Measurements from ENCODE around the gene C1orf105.

The C1orf105 gene

DNA sequence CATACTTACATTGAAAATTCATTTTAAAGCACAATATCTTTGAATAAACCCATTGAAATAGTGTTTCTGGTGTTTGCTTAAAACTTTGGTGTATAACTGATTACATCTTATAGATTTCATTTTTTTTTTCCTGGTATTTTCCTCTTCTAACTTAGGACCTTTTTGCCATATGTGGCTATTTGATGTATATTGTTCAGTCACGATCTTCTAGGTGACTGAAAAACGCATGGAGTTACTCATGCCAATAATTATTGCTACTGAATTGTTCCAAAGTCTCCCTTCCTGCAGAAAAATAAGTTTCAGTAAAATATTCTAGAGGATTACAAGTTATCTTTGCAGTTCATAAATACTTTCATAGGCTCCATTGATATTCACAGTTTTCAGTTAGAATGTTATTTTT, 22.9 kb upstream of the C1orf105 start:
- DNase-seq = no peak

DNA sequence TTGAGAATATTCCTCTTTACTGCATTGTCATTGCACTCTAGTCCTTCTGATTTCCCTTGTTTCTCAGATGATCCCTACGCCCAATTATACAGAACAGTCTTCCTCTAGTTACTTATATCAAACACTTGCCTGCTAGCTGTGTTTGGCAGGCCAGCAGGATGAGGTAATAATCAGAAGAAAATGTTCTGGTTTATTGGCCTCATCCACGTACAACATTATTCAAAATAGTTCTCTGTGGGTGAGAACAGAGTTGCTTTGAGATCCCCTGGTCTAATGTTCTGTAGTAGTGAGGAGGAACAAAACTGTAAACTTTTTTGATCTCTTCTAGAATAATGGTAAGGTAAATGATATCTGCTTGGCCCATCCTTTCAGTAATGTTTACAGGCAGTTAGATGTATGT, 22.3 kb upstream of the C1orf105 start:
- DNase-seq = no peak

DNA sequence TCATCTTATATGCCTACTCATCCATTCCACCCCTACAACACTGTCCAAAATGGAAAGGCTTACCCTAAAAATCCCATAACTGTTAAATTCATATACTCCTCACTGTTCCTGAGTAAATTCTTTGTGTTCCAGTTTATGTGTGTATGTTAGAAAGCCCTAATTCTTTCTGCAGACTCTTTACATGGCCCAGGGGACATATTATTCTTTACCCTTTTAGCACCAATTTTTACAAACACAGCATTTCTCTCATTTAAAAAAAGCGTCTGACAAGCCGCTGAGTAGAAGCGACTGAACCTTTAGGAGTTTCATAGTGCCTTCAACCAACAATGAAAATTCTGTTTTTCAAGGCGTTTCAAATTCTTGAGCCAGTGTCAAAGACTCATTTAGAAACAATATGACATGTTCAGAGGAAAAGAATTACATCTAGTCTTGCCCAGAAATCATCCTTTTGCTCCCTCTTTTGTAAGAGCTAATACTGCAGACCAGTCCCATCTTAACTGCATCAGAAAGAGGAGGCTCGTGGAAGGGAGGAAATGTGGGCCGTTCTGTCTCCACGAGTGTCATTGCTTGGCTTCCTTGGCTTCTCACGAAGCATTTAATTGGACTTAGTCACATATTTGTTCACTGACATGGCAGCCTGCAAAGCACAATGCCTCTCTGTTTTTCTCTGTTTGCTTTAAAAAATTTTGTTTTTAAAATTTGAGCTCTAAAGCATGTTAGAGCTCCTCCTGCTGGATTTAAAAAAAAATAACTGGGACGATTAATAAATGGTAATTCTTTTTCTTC, 21.3 kb upstream of the C1orf105 start:
- DNase-seq = peak in 1 of 2 donors; percentile 27

DNA sequence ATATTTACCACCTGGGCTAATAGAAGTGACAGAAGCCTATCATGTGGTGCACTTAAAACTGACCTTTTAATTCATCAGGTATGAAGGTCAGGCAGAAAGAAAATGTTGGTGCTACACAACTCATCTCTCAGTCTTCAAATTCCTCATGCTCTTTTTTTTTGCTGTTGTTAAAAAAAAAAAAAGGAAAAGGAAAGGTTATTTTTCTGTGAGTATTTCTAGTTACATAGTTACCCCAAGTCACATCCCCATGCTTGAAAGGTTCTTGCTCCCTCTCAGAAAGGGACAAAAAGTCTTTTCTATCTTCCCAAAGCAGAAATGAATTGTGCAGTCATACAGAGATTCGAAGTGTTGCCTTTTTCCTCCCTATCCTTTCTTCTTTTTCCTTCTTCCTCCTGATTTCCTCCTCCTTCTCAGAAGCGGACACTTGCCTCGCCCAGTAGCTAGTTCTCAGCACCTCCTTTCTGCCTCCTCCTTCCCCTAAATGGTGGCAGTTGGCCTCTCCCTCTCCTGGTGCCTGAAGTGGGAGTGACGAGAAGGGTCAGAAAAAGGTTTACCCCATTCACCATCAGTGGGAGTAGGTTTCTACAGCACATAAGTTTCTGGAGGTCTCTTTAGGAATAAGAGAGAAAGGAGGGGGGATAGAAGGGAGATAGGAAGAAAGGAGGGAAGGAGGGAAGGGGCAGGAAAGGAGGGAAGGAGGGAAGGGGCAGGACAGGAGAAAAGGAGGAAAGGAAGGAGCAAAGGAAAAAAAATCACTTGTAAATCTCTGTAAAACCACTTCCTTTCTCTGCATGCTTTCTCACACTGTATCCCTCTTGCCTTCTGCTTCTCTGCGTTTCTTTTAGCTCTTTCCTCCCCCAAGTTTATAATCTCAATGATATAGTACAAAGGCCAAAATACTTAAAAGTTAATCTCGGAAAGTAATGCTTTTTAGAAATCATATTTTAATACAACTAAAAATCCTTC, 20.4 kb upstream of the C1orf105 start:
- no peak for DNase-seq

- DNase-seq = no peak
Observed at GRCh38 chr1:172400722-172401105, 19.8 kb upstream of the C1orf105 start.

GRCh38 chr1:172401477-172401876, 19.0 kb upstream of the C1orf105 start:
- no peak for DNase-seq

GRCh38 chr1:172401892-172402291, 18.6 kb upstream of the C1orf105 start:
- DNase-seq = no peak

DNA sequence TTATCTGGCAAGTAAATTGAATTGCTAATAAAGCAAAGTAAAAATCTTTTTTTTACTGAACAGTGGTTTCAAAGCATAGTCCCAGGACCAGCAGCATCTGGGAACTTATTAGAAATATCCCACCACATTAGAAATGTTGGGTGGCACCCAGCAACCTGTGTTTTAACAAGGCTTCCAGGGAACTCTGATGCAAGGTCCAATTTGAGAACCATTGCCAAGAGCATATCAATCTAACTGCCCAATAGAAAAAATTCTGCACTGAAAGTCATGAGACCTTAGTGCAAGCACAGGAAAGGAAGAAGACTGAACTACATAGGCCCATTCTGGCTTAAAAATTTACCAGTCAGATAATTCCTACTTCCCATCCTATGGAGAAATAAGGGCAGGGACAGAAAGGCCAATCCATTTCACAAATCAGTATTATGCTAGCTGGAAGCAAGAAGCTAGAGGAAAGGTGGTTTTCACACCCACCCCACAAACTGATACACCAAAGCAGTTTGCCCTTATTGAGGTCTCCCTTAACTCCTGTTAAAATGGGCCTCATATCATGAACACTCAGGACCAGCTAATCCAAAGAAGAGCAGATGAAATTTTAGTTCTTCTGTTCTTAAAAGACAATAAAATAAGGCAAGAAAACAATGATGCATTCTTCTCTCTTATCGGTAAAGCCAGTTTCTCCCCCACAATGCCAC, 17.5 kb upstream of the C1orf105 start:
- DNase-seq = no peak

DNA sequence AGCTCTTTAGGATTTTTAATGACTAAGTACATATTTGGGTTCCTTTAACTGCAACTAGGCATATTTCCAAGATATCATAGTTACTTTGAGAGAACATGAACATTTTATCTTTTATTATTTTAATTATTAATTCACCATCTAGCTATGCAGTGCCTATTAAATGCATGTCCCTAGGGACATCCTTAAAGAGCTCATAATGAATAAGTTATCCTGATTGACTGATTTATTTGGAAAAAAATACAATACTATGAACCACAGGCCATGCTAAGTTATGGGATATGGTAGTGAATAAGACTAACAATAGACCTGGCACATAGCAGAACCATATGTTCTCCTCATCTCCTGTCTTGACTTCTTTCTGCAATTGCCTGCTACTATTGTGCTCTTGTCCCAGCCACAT, 16.4 kb upstream of the C1orf105 start:
- no peak for DNase-seq

- no peak for DNase-seq
Observed at GRCh38 chr1:172405912-172406311, 14.6 kb upstream of the C1orf105 start.

DNA sequence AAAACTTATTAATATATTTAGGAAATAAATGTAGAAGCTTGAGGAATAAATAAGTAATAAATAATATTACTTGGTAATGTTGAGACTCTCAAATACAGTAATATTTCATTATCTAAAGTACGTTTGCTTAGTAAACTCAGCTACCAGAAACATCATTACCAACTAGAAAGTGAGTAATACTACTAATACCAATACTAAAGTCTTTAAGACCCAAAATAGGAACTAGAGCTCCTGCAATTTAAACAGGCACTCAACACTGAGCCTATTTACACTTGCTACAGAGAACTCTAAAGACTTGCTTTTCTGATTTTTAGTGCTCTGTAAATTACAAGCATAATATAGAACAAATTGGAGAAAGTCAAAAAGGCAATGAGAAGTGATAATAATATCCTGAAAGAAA, 13.5 kb upstream of the C1orf105 start:
- no peak for DNase-seq

GRCh38 chr1:172408958-172409357, 11.5 kb upstream of the C1orf105 start:
- no peak for DNase-seq

GRCh38 chr1:172410027-172410426, 10.5 kb upstream of the C1orf105 start:
- no peak for DNase-seq

DNA sequence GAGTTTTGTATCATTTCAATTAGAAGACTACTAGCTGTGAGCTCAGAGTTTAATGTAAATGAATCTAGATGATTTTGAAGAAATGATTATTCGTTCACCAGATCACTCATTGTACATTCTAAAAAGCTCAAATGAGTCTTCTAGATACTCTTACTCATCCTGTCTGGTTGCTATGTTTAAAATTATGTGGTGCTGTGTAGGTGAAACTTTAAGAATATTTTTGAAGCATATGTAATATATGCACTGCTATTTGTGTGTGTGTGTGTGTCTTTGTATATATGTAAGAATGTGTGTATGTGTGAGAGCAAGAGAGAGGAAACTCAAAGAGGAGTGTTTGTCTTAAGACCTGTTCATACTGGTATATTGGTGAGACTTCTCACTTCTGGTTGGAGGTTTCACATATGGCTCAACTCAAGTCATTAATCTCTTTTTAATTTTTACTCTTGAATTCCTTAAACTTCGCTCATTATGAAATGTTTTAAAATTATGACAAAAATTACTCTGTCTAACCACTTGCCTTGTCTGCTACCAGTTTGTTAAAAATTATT, 8.6 kb upstream of the C1orf105 start:
- no peak for DNase-seq

DNA sequence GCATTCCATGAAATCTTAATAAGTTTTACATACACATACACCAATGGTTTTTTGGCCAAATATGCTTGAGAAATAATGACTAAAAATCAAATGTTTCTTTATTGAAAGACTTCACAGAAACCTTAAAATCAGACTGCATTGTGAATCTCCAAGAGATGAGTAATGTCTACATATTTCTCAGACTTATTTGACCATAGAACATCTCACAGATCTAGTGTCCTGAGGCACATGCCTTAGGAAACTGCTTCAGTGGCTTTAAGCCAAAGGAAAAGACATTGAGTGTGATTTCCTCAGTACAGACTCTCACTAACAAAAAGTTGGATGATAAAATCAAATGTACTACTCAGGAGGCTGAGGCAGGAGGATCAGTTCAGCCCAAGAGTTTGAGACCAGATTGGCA, 6.2 kb upstream of the C1orf105 start:
- no peak for DNase-seq

DNA sequence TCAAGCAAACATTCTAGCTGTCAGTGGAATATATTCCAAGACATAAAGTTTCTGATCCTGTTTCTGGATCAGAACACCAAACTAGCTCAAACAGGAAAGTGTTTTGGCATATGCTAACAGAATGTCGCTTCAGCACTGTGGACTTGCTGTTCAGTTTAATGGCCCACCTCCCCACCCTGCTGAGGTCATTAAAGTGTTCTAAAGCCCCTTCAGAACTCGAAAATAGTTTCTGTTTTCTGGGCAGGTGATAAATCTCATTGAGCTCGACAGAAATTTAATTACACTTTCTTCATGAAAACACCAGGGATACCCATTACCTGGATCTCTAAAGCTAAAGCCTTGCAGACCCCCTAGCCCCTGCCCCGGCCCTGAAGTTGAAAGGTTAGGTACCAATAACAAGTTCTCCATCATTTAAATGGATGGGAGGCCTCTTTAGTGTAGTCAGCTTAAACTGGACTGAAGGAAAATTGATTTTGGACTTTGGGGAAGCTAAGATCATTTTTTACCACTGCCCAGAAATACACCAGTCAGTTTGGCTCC, 3.9 kb upstream of the C1orf105 start:
- DNase-seq = no peak

- no peak for DNase-seq
Observed at GRCh38 chr1:172417557-172417956, 2.9 kb upstream of the C1orf105 start.

DNA sequence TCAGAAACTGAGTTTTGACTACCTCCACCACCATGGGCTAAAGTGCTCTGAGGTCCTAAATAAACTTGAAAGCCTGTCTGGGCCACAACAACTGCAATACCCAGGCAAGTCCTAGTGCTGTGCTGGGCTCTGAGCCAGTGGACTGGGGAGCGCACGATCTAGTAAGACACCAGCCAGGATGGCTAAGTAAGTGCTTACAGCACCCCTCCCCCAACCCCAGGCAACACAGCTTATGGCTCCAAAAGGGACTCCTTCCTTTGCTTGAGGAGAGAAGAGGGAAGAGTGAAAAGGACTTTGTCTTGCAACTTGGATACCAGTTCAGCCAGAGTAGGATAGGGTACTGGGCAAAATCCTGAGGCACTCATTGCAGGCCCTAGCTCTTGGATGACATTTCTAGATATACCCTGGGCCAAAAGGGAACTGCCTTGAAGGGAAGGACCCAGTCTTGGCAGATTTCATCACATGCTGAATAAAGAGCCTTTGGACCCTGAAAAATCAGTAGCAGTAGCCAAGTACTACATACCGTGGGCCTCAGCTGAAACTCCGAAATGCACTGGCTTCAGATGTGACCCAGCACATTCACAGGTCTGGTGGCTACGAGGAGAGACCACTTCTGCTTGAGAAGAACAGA, 1.6 kb downstream of the C1orf105 start:
- DNase-seq = no peak

GRCh38 chr1:172423336-172423735, 2.9 kb downstream of the C1orf105 start:
- DNase-seq = no peak

- no peak for DNase-seq
Observed at GRCh38 chr1:172425339-172425738, 4.9 kb downstream of the C1orf105 start.

GRCh38 chr1:172427191-172427590, 6.7 kb downstream of the C1orf105 start:
- no peak for DNase-seq
